HG03521 (cell line): ENCODE results near the gene SFMBT2.

Experiments
- ATAC-seq: cut with Tn5 transposase; IDR thresholded peaks from one replicate; pipeline ENCODE4 v1.9.1; 2021; ENCODE audit warnings: mild to moderate bottlenecking, moderate library complexity; ENCODE audit not compliant: unreplicated experiment

The SFMBT2 gene

GRCh38 chr10:7117177-7117799, 293.5 kb downstream of the SFMBT2 start:
- no peak for ATAC-seq

- ATAC-seq = no peak
Observed at GRCh38 chr10:7111561-7111960, 299.3 kb downstream of the SFMBT2 start.

- no peak for ATAC-seq
Observed at GRCh38 chr10:7111089-7111488, 299.7 kb downstream of the SFMBT2 start.
